ENCODE data around the gene GALC.

The GALC gene

DNA sequence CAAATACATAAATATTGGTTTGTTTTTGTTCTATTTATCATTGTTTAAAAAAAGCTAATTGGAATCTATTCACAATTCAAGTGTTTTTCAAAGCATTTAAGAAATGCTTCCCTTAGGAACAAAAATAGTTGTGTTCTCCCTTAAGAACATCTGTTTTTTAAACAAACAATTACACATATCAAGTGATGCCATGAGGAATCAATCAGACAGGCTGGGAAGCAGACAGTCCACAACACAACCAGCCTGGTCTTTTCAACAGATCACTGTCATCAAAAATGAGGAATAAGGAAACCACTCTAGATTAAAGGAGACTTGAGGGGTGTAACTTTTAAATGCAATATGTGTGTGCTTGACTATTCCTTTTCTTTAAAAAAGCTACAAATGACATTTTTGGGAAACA, 25.5 kb downstream of the GALC start:
- ATAC-seq (ENCODE audit: insufficient read depth, low read depth): no peak
- Histone ChIP-seq H3K9ac (ENCODE audit: low read depth, low read length) (no peak overlapping the region), H3K9me3 (ENCODE audit: insufficient read depth, low read length, severe bottlenecking) (no peaks in the 10 kb centered on the region), H4K20me1 (ENCODE audit: insufficient read depth, low read length) (no peaks in the 10 kb centered on the region), H3K27ac (ENCODE audit: low read length) (no peak overlapping the region), H3K27me3 (ENCODE audit: insufficient read depth, low read length, poor library complexity) (no peaks in the 10 kb centered on the region), H2AFZ (ENCODE audit: low read depth, low read length) (no peak overlapping the region), H3K79me2 (ENCODE audit: insufficient read depth, low read length) (no peaks in the 10 kb centered on the region), H3K36me3 (ENCODE audit: insufficient read depth, low read length) (no peaks in the 10 kb centered on the region), H3K4me1 (ENCODE audit: insufficient read depth, low read length) (no peaks in the 10 kb centered on the region), H3K4me3 (ENCODE audit: low read depth in 1 of 2, low read length in 2 of 2) (no peak overlapping the region), H3K4me2 (ENCODE audit: insufficient read depth, low read length) (no peak overlapping the region)
- DNase-seq: no peak
- TF ChIP-seq, protein P1, sequence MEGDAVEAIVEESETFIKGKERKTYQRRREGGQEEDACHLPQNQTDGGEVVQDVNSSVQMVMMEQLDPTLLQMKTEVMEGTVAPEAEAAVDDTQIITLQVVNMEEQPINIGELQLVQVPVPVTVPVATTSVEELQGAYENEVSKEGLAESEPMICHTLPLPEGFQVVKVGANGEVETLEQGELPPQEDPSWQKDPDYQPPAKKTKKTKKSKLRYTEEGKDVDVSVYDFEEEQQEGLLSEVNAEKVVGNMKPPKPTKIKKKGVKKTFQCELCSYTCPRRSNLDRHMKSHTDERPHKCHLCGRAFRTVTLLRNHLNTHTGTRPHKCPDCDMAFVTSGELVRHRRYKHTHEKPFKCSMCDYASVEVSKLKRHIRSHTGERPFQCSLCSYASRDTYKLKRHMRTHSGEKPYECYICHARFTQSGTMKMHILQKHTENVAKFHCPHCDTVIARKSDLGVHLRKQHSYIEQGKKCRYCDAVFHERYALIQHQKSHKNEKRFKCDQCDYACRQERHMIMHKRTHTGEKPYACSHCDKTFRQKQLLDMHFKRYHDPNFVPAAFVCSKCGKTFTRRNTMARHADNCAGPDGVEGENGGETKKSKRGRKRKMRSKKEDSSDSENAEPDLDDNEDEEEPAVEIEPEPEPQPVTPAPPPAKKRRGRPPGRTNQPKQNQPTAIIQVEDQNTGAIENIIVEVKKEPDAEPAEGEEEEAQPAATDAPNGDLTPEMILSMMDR (IDR thresholded peaks at IDR 0.05; ENCODE audit: borderline replicate concordance, extremely low read depth, low read length, poor library complexity, severe bottlenecking): no peak
- TF ChIP-seq EZH2 (IDR thresholded peaks at IDR 0.05; ENCODE audit: borderline replicate concordance, low read depth, low read length, severe bottlenecking): no peak

DNA sequence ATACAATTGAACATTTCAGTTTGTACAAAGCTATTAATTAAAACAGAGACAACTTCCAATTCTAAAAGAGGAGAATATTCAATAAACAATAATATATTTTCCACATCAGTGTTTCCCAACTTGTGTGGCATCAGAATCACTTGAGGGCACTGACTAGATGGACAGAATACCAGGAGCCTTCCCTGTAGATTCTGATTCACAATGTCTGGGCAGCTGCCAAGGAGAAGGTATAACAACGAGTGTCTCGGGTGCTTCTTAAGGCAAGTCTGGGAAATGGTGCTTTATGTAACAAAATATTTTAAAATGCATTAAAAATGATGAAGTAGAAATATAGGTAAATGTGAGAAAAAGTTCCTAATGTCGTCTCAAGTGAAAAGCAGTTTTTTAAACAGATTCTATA, 26.2 kb downstream of the GALC start:
- Histone ChIP-seq H3K9ac (ENCODE audit: low read depth, low read length) (no peak overlapping the region), H3K4me2 (ENCODE audit: insufficient read depth, low read length) (no peak overlapping the region), H3K27me3 (ENCODE audit: insufficient read depth, low read length, poor library complexity) (no peaks in the 10 kb centered on the region), H3K9me3 (ENCODE audit: insufficient read depth, low read length, severe bottlenecking) (no peaks in the 10 kb centered on the region), H3K36me3 (ENCODE audit: insufficient read depth, low read length) (no peaks in the 10 kb centered on the region), H2AFZ (ENCODE audit: low read depth, low read length) (no peak overlapping the region), H3K4me3 (ENCODE audit: low read depth in 1 of 2, low read length in 2 of 2) (no peak overlapping the region), H3K79me2 (ENCODE audit: insufficient read depth, low read length) (no peaks in the 10 kb centered on the region), H4K20me1 (ENCODE audit: insufficient read depth, low read length) (no peaks in the 10 kb centered on the region), H3K27ac (ENCODE audit: low read length) (no peak overlapping the region), H3K4me1 (ENCODE audit: insufficient read depth, low read length) (no peaks in the 10 kb centered on the region)
- no peak for TF ChIP-seq EZH2 (IDR thresholded peaks at IDR 0.05; ENCODE audit: borderline replicate concordance, low read depth, low read length, severe bottlenecking)
- TF ChIP-seq, protein P1 (IDR thresholded peaks at IDR 0.05; ENCODE audit: borderline replicate concordance, extremely low read depth, low read length, poor library complexity, severe bottlenecking): no peak
- ATAC-seq (ENCODE audit: insufficient read depth, low read depth): no peak
- DNase-seq: no peak

- H3K9me3 ChIP-seq (ENCODE audit: insufficient read depth, low read length, severe bottlenecking): no peaks in the 10 kb centered on the region
- H3K4me2 ChIP-seq (ENCODE audit: insufficient read depth, low read length): no peak overlapping the region
- TF ChIP-seq EZH2 (IDR thresholded peaks at IDR 0.05; ENCODE audit: borderline replicate concordance, low read depth, low read length, severe bottlenecking): no peak
- TF ChIP-seq, protein P1 (IDR thresholded peaks at IDR 0.05; ENCODE audit: borderline replicate concordance, extremely low read depth, low read length, poor library complexity, severe bottlenecking): no peak
- H3K79me2 ChIP-seq (ENCODE audit: insufficient read depth, low read length): no peaks in the 10 kb centered on the region
- H3K27me3 ChIP-seq (ENCODE audit: insufficient read depth, low read length, poor library complexity): no peaks in the 10 kb centered on the region
- H3K4me3 ChIP-seq (ENCODE audit: low read depth in 1 of 2, low read length in 2 of 2): no peak overlapping the region
- H3K4me1 ChIP-seq (ENCODE audit: insufficient read depth, low read length): no peaks in the 10 kb centered on the region
- no peak for ATAC-seq (ENCODE audit: insufficient read depth, low read depth)
- H2AFZ ChIP-seq (ENCODE audit: low read depth, low read length): no peak overlapping the region
- no peaks in the 10 kb centered on the region for H3K36me3 ChIP-seq (ENCODE audit: insufficient read depth, low read length)
- H3K27ac ChIP-seq (ENCODE audit: low read length): no peak overlapping the region
- DNase-seq: no peak
- H3K9ac ChIP-seq (ENCODE audit: low read depth, low read length): no peak overlapping the region
- H4K20me1 ChIP-seq (ENCODE audit: insufficient read depth, low read length): no peaks in the 10 kb centered on the region
Measured at GRCh38 chr14:87961246-87961645, 31.7 kb downstream of the GALC start.

All from DND-41 (cell line).